GM21529 (cell line): ENCODE results near the gene ADAMTSL5.
"Not testable (repeated sequence)": the region's sequence is repeated elsewhere in the genome, so short reads cannot be mapped to it uniquely, and the experiment has no call there.

ENCODE experiments used
- ATAC-seq: cut with Tn5 transposase; IDR thresholded peaks from one replicate; pipeline ENCODE4 v1.9.1; 2021; ENCODE audit not compliant: unreplicated experiment

Gene ADAMTSL5

GRCh38 chr19:1531587-1531986 is 18.8 kb upstream of the ADAMTSL5 start:
- ATAC-seq: no peak

- ATAC-seq: not testable (repeated sequence)
Measured at GRCh38 chr19:1530856-1531255, 18.0 kb upstream of the ADAMTSL5 start.

- no peak for ATAC-seq
Measured at GRCh38 chr19:1529430-1529816, 16.6 kb upstream of the ADAMTSL5 start.

GRCh38 chr19:1528596-1529429 is 16.0 kb upstream of the ADAMTSL5 start:
- ATAC-seq: no peak

- ATAC-seq: no peak
Measured at GRCh38 chr19:1527650-1528309, 15.0 kb upstream of the ADAMTSL5 start.

GRCh38 chr19:1526979-1527649 is 14.3 kb upstream of the ADAMTSL5 start:
- ATAC-seq: no peak

- no peak for ATAC-seq
Measured at GRCh38 chr19:1526066-1526778, 13.4 kb upstream of the ADAMTSL5 start.

- ATAC-seq: no peak
Measured at GRCh38 chr19:1525343-1525742, 12.5 kb upstream of the ADAMTSL5 start.

GRCh38 chr19:1524972-1525325 is 12.1 kb upstream of the ADAMTSL5 start:
- ATAC-seq: no peak

- no peak for ATAC-seq
Measured at GRCh38 chr19:1524287-1524971, 11.6 kb upstream of the ADAMTSL5 start.

GRCh38 chr19:1523412-1524286 is 10.8 kb upstream of the ADAMTSL5 start, which contains the start of gene PLK5:
Gene PLK5, plus strand, starts transcription at chr19:1524077. Its CDS starts 2,920 bp downstream, at chr19:1526997.
- ATAC-seq: no peak

GRCh38 chr19:1522838-1523237 is 10.0 kb upstream of the ADAMTSL5 start:
- no peak for ATAC-seq

GRCh38 chr19:1522061-1522460 is 9.2 kb upstream of the ADAMTSL5 start:
- no peak for ATAC-seq

GRCh38 chr19:1521636-1522035 is 8.8 kb upstream of the ADAMTSL5 start:
- ATAC-seq: no peak

GRCh38 chr19:1520203-1520780 is 7.5 kb upstream of the ADAMTSL5 start:
- no peak for ATAC-seq

- not testable (repeated sequence) for ATAC-seq
Measured at GRCh38 chr19:1519802-1520201, 7.0 kb upstream of the ADAMTSL5 start.

- ATAC-seq: no peak
Measured at GRCh38 chr19:1518471-1518870, 5.7 kb upstream of the ADAMTSL5 start.

GRCh38 chr19:1516395-1516753 is 3.6 kb upstream of the ADAMTSL5 start:
- ATAC-seq: no peak

- ATAC-seq: no peak
Measured at GRCh38 chr19:1514986-1515721, 2.3 kb upstream of the ADAMTSL5 start.
